ENCODE data around the gene LY6G5B.

The LY6G5B gene

GRCh38 chr6:31640612-31641011, 29.2 kb upstream of the LY6G5B start:
- H3K4me3 ChIP-seq (ENCODE audit: low read depth, low read length): no peak overlapping the region
- no peak for TF ChIP-seq CTCF (IDR thresholded peaks at IDR 0.05; ENCODE audit: low read depth, low read length)

GRCh38 chr6:31641370-31641769, 28.4 kb upstream of the LY6G5B start:
- TF ChIP-seq CTCF (IDR thresholded peaks at IDR 0.05; ENCODE audit: low read depth, low read length): no peak
- no peak overlapping the region for H3K4me3 ChIP-seq (ENCODE audit: low read depth, low read length)

GRCh38 chr6:31642798-31643570, 26.8 kb upstream of the LY6G5B start:
- TF ChIP-seq CTCF (IDR thresholded peaks at IDR 0.05; ENCODE audit: low read depth, low read length): no peak
- H3K4me3 ChIP-seq (ENCODE audit: low read depth, low read length): no peak overlapping the region

- no peak for TF ChIP-seq CTCF (IDR thresholded peaks at IDR 0.05; ENCODE audit: low read depth, low read length)
- H3K4me3 ChIP-seq (ENCODE audit: low read depth, low read length): no peak overlapping the region
These were observed 25.8 kb upstream of the LY6G5B start for GRCh38 chr6:31643818-31644454.

GRCh38 chr6:31645325-31645724, 24.5 kb upstream of the LY6G5B start:
- TF ChIP-seq CTCF (IDR thresholded peaks at IDR 0.05; ENCODE audit: low read depth, low read length): no peak
- H3K4me3 ChIP-seq (ENCODE audit: low read depth, low read length): no peak overlapping the region

GRCh38 chr6:31651602-31652191, 18.1 kb upstream of the LY6G5B start:
- peak overlapping the region; percentile 80 for H3K4me3 ChIP-seq (ENCODE audit: low read depth, low read length)
- TF ChIP-seq CTCF (IDR thresholded peaks at IDR 0.05; ENCODE audit: low read depth, low read length): no peak

All from WI38 (cell line).